VCaP (cell line): ENCODE measurements around the gene KLK13.

Source experiments
- H3K27ac ChIP-seq: fragments of 450-650 bp; 2 replicates; pipeline ENCODE4 v1.5.1; 2017
- CTCF ChIP-seq: fragments of 450-650 bp; conservative IDR thresholded peaks from 2 replicates; pipeline ENCODE4 v1.5.1; 2017; ENCODE audit warnings: mild to moderate bottlenecking, moderate library complexity

KLK13 gene

GRCh38 chr19:51083181-51083580, 18.3 kb upstream of the KLK13 start:
- no peak for TF ChIP-seq CTCF
- H3K27ac ChIP-seq = no peak overlapping the region

- TF ChIP-seq CTCF = no peak
- no peak within 1 kb of the TSS for H3K27ac ChIP-seq
Measured at GRCh38 chr19:51082611-51083010, 17.7 kb upstream of the KLK13 start, which contains the start of gene KLK14. KLK14 (minus strand) TSS chr19:51082887; CDS start chr19:51082614, 273 bp downstream.

- no peak for TF ChIP-seq CTCF
- H3K27ac ChIP-seq = no peak overlapping the region
Measured at GRCh38 chr19:51081476-51081875, 16.6 kb upstream of the KLK13 start.

- H3K27ac ChIP-seq = no peak overlapping the region
- no peak for TF ChIP-seq CTCF
Measured at GRCh38 chr19:51079481-51080110, 14.7 kb upstream of the KLK13 start.

- no peak overlapping the region for H3K27ac ChIP-seq
- TF ChIP-seq CTCF = no peak
Measured at GRCh38 chr19:51078731-51079130, 13.8 kb upstream of the KLK13 start.

GRCh38 chr19:51078104-51078503, 13.2 kb upstream of the KLK13 start:
- H3K27ac ChIP-seq = no peak overlapping the region
- TF ChIP-seq CTCF = no peak

GRCh38 chr19:51076631-51077213, 11.8 kb upstream of the KLK13 start:
- no peak for TF ChIP-seq CTCF
- no peak overlapping the region for H3K27ac ChIP-seq
